Measurements from ENCODE around the gene FAM171A2.

Gene FAM171A2

GRCh38 chr17:44318077-44318892 lies 45.4 kb downstream of the FAM171A2 start:
- DNase-seq = no peak

- no peak for DNase-seq
Observed at GRCh38 chr17:44317545-44317944, 46.1 kb downstream of the FAM171A2 start.

DNA sequence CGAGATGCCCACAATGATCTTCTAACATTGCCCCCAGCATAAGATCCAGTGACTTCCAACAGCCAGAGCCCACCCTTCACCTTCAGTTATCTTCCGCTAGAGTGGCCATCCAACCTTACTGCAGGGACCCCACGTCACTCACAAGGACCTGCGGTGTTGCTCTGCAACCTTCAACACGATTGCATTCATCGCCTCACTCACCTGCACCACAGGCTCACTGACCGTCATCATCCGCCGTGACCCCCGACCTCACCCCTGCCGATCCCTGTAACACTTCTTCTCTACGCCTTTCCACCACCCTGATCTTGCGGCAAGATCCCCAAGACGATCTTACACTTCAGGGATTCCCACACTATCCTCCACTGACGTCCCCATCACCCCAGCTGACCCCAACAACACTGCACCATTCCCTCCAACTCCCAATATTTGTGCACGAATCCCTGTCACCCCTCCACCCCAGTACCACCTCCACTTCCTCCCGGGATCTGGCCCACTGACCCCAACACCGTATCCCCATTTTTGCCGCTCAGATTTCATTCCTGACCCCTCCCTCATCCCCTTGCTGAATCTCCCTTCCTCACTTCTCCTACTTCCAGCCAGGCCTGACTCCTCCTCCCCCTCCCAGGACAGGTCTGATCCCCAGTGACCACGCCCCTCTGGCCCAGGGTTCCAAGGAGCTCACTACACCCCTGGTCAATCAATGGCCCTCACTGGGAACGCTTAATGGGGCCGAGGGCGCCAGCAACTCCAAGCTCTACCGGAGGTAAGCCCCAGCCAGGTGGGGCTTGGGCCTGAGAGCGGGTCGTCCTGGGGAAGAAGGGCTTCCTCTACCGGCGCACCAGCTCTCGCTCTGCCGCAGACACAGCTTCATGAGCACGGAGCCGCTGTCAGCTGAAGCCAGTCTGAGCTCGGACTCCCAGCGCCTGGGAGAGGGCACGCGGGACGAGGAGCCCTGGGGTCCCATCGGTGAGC lies 47.6 kb downstream of the FAM171A2 start:
- no peak for DNase-seq

GRCh38 chr17:44314869-44315661 lies 48.6 kb downstream of the FAM171A2 start:
- DNase-seq = peak in 1 of 2 donors; percentile 29

DNA sequence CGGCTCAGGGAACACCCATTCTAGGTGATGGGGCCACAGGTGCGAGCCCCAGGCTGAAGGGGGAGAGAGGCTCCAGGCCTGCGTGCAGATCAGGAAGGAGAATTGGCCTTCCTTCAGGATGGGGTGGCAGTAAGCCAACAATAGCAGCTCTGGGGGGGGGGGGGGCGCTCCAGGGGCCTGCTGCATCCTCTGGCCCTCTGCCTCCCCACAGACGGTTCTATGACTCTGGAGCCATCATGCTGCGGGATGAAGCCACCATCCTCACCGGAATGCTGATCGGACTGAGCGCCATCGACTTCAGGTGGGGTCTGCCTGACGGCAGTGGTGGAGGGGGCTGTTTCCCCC lies 49.2 kb downstream of the FAM171A2 start:
- DNase-seq = no peak

GRCh38 chr17:44314031-44314430 lies 49.6 kb downstream of the FAM171A2 start:
- DNase-seq = no peak

DNA sequence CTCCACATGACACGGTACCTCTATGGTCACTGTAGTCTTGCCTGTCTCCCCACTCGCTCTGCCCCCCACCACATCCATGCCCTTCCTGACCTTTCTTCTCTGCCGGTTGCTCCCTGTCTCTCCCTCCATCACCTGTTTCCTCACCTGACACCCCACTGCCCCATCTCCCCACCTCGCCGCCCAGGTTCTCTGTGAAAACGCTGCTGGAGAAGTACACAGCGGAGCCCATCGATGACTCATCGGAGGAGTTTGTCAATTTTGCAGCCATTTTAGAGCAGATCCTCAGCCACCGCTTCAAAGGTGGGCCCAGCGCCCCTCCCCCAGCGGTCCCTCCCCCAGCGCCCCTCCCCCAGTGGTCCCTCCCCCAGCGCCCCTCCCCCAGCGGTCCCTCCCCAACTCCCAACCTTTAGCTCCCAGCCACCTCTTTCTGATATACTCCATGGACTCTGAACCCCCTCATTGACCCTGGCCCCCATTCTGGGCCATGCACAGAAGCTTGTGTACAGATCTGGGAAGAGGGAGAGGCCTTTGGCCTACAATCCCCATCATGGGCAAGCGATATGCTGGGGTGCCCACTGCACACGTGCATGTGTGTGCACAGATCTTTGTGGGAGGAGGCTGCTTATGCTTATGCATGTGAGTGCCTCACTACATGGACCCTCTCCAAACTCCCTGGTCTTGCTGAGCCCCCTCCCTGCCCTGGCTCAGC lies 51.1 kb downstream of the FAM171A2 start:
- DNase-seq = no peak

DNA sequence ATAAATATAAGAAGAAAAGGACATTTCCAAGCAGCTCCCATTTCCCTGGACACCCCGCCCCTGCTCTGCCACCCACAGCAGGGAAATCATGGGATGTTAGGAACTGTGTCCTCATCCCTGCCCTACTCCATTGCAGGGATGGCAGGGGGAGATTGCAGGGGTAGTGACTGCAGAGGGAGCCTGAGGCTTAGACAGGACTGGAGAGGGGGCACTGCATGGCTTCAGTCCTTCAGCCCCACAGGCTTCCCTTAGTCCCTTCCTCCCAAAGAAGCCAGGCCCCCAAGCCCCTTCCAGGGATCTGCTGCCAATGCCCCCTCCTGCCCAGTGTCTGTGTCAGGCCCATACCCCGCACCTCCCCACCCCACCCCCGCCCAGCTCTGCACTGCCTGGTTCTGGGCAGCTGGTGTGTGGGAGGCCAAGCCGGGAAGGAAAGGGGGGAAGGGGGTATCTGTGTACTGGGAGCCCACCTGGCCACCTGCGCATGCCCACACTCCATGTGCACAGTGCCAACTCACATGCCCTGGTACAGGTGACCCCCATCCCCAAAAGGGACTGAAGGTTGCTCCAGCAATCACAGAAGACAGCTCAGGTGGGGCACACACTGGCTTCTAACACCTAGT lies 52.0 kb downstream of the FAM171A2 start:
- DNase-seq = no peak

GRCh38 chr17:44310609-44311376 lies 52.9 kb downstream of the FAM171A2 start:
- no peak for DNase-seq

- DNase-seq = no peak
Observed at GRCh38 chr17:44310188-44310587, 53.5 kb downstream of the FAM171A2 start.

DNA sequence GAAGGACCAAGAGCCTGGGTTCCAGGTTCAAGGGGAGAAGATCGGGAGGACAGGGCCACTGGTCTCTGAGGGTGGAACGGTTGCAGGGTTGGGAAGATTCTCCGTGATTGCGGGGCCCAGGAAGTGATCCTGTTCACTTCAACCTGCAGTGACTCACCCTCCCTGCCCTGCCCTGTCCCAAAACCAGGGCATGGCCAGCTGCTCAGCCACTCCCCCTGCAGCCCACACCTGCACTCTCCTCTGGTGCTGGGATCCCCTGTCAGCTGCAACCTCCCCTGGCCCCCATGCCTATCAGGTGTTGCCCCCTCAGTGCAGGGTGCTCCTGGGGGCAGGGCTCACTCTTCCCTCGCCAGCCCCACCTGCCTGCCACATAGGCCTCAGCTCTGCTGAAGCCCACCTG lies 54.2 kb downstream of the FAM171A2 start:
- no peak for DNase-seq

- DNase-seq = no peak
Observed at GRCh38 chr17:44308865-44309264, 54.8 kb downstream of the FAM171A2 start.

DNA sequence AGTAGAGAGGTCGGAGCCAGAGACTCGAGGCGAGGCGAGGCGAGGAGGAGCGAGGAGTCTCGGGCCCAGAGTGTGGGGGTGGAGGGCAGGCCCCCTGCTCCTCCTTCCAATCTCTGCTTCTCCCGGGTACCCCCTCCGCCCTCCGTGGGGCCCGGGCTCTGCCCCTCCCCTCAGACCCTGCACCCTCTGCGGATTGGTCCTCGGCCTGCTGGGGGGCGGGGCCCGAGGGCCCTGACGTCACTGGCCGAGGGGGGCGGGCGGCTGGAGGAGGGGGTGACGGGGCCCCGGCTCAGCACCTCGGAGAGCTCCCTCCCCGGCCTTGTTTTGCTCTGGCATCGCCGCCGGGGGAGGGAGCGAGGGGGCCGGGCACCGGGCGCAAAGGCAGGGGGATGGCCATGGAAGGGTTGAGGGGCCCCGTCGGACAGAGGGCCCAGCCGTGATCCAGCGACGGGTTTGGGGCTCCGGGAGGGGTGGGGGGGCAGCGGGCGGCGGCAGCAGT lies 55.3 kb downstream of the FAM171A2 start, which contains the start of gene RUNDC3A:
Gene RUNDC3A, plus strand, starts transcription at position 282 of the 499 bp plus-strand sequence. CDS start 232 bp downstream, outside the sequence.
- DNase-seq = peak; percentile 79 to 80

- no peak for DNase-seq
Observed at GRCh38 chr17:44307387-44308186, 56.1 kb downstream of the FAM171A2 start.

DNA sequence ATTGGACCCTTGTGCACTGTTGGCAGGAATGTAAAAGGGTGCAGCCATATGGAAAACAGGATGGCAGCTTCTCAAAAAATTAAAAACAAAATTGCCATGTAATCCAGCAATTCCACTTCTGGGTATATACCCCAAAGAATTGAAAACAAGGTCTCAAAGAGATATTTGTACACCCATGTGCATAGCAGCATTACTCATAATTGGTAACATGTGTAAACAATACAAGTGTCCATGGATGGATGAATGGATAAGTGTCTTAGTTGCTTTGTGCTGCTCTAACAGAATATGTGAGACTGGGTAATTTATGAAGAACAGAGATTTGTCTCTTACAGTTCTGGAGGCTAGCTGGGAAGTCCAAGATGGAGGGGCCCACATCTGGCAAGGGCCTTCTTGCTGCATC lies 59.0 kb downstream of the FAM171A2 start:
- no peak for DNase-seq

Measured in activated CD4-positive, alpha-beta T cell treated with anti-CD3 and anti-CD28 coated beads for 4 hours (primary cell).